Putamen (tissue), 1 donor: ENCODE results near the gene CHMP4B.
"Not testable (repeated sequence)": the region's sequence is repeated elsewhere in the genome, so short reads cannot be mapped to it uniquely, and the experiment has no call there.

Source experiments
- DNase-seq: peaks from one replicate; pipeline ENCODE4 v3.0.0-alpha.2; 2016; ENCODE audit warnings: low spot score

Gene CHMP4B

GRCh38 chr20:33789858-33790182 is 21.3 kb upstream of the CHMP4B start:
- no peak for DNase-seq

- DNase-seq, result no peak
Observed at GRCh38 chr20:33790566-33790965, 20.6 kb upstream of the CHMP4B start.

- no peak for DNase-seq
Observed at GRCh38 chr20:33791021-33791420, 20.1 kb upstream of the CHMP4B start.

- no peak for DNase-seq
Observed at GRCh38 chr20:33791540-33791939, 19.6 kb upstream of the CHMP4B start.

- DNase-seq, result no peak
Observed at GRCh38 chr20:33791959-33792597, 19.1 kb upstream of the CHMP4B start.

- not testable (repeated sequence) for DNase-seq
Observed at GRCh38 chr20:33792598-33792989, 18.6 kb upstream of the CHMP4B start.

- no peak for DNase-seq
Observed at GRCh38 chr20:33793011-33793931, 17.9 kb upstream of the CHMP4B start.

- DNase-seq, result no peak
Observed at GRCh38 chr20:33796263-33796906, 14.8 kb upstream of the CHMP4B start.

GRCh38 chr20:33796907-33797544 is 14.1 kb upstream of the CHMP4B start:
- no peak for DNase-seq

GRCh38 chr20:33798444-33798843 is 12.7 kb upstream of the CHMP4B start:
- DNase-seq, result no peak

GRCh38 chr20:33803921-33804337 is 7.2 kb upstream of the CHMP4B start:
- DNase-seq, result no peak

GRCh38 chr20:33808388-33808787 is 2.8 kb upstream of the CHMP4B start:
- DNase-seq, result no peak

- no peak for DNase-seq
Observed at GRCh38 chr20:33810259-33810658, 889 bp upstream of the CHMP4B start.

- no peak for DNase-seq
Observed at GRCh38 chr20:33811776-33812151, 616 bp downstream of the CHMP4B start.

- DNase-seq, result no peak
Observed at GRCh38 chr20:33812152-33812849, 1.2 kb downstream of the CHMP4B start.

GRCh38 chr20:33812908-33813462 is 1.8 kb downstream of the CHMP4B start:
- DNase-seq, result no peak

- DNase-seq, result no peak
Observed at GRCh38 chr20:33814238-33814712, 3.1 kb downstream of the CHMP4B start.

- DNase-seq, result no peak
Observed at GRCh38 chr20:33815671-33816070, 4.5 kb downstream of the CHMP4B start.

GRCh38 chr20:33816191-33816590 is 5.0 kb downstream of the CHMP4B start:
- DNase-seq, result no peak

- no peak for DNase-seq
Observed at GRCh38 chr20:33817411-33817810, 6.3 kb downstream of the CHMP4B start.

GRCh38 chr20:33819456-33819855 is 8.3 kb downstream of the CHMP4B start:
- no peak for DNase-seq
